GM23338 (cell line): ENCODE results near the gene MYOM3. TPM values are rescaled to one million over a fixed set of nuclear protein-coding genes. Genes with fewer than 3 reads are reported as not detected.

Experiments used
- ATAC-seq: fragments of 200-7000 bp; cut with Tn5 transposase; 3 replicates; pipeline ENCODE4 v1.9.1; 2020
- DNase-seq: peaks from one replicate; pipeline ENCODE4 v3.0.0-alpha.2; 2015; ENCODE audit warnings: low spot score
- H2AFZ ChIP-seq: fragments of 200-600 bp; sonication (generic); 2 replicates; pipeline ENCODE4 v1.8.0; 2016; ENCODE audit warnings: antibody characterized with exemption, mild to moderate bottlenecking, moderate library complexity
- H3F3A ChIP-seq: fragments of 200-600 bp; sonication (generic); replicated peaks from 2 replicates; pipeline ENCODE4 v1.8.0; 2017; ENCODE audit warnings: antibody characterized with exemption, mixed run types, low read depth
- H3K27ac ChIP-seq: fragments of 200-600 bp; sonication (generic); 2 replicates; pipeline ENCODE4 v1.6.1; 2016; ENCODE audit warnings: low read depth
- H3K27me3 ChIP-seq: fragments of 200-600 bp; sonication (generic); 2 replicates; pipeline ENCODE4 v1.8.0; 2016; ENCODE audit warnings: mild to moderate bottlenecking, mixed run types, moderate library complexity; ENCODE audit not compliant: insufficient read depth
- H3K36me3 ChIP-seq: fragments of 200-600 bp; sonication (generic); 2 replicates; pipeline ENCODE4 v1.8.0; 2016; ENCODE audit warnings: mild to moderate bottlenecking; ENCODE audit not compliant: insufficient read depth
- H3K4me1 ChIP-seq: fragments of 200-600 bp; sonication (generic); 2 replicates; pipeline ENCODE4 v1.8.0; 2016; ENCODE audit warnings: mild to moderate bottlenecking, moderate library complexity; ENCODE audit not compliant: insufficient read depth
- H3K4me2 ChIP-seq: fragments of 200-600 bp; sonication (generic); 2 replicates; pipeline ENCODE4 v1.7.1; 2017; ENCODE audit warnings: mixed run types
- H3K4me3 ChIP-seq: fragments of 200-600 bp; sonication (generic); 2 replicates; pipeline ENCODE4 v1.6.1; 2016; ENCODE audit warnings: mixed run types
- H3K79me2 ChIP-seq: fragments of 200-600 bp; sonication (generic); replicated peaks from 2 replicates; pipeline ENCODE4 v1.8.0; 2017; ENCODE audit warnings: mild to moderate bottlenecking; ENCODE audit not compliant: insufficient read depth
- H3K9me2 ChIP-seq: fragments of 200-600 bp; sonication (generic); 2 replicates; pipeline ENCODE4 v1.8.0; 2017; ENCODE audit not compliant: insufficient read depth
- H4K20me1 ChIP-seq: fragments of 200-600 bp; sonication (generic); replicated peaks from 2 replicates; pipeline ENCODE4 v1.8.0; 2017; ENCODE audit warnings: mild to moderate bottlenecking; ENCODE audit not compliant: insufficient read depth
- H3K27ac Mint-ChIP-seq: 2 replicates; pipeline ENCODE4 v1.8.0; 2020; ENCODE audit warnings: inconsistent platforms, mild to moderate bottlenecking, moderate library complexity, mixed read lengths
- H3K27me3 Mint-ChIP-seq: 3 replicates; pipeline ENCODE4 v1.8.0; 2022; ENCODE audit warnings: low read depth, mild to moderate bottlenecking, moderate library complexity, mixed read lengths, inconsistent platforms; ENCODE audit not compliant: insufficient read depth, poor library complexity
- H3K36me3 Mint-ChIP-seq: 3 replicates; pipeline ENCODE4 v1.8.0; 2021; ENCODE audit warnings: low read depth, mild to moderate bottlenecking, inconsistent platforms, moderate library complexity, mixed read lengths
- H3K4me1 Mint-ChIP-seq: 3 replicates; pipeline ENCODE4 v1.8.0; 2020; ENCODE audit warnings: mild to moderate bottlenecking, inconsistent platforms, mixed read lengths
- H3K4me3 Mint-ChIP-seq: 3 replicates; pipeline ENCODE4 v1.8.0; 2021; ENCODE audit warnings: moderate library complexity, mild to moderate bottlenecking, inconsistent platforms, mixed read lengths
- H3K9me3 Mint-ChIP-seq: 3 replicates; pipeline ENCODE4 v1.8.0; 2020; ENCODE audit warnings: moderate library complexity, mild to moderate bottlenecking, inconsistent platforms, mixed read lengths
- CREB1 ChIP-seq: fragments of 250-450 bp; sonication (Bioruptor Pico); IDR thresholded peaks from 2 replicates; pipeline ENCODE4 v1.5.0; 2020; ENCODE audit warnings: low read depth, mild to moderate bottlenecking, moderate library complexity
- CTCF ChIP-seq, 2 experiments: fragments of 200-600 bp in 1 of 2; sonication (generic) in 1 of 2; conservative IDR thresholded peaks; 2 replicates each; pipeline versions ENCODE4 v1.5.1 to v1.6.1; 2016 to 2017; ENCODE audit warnings: antibody characterized with exemption in 2 of 2, low read depth in 2 of 2, mild to moderate bottlenecking in 2 of 2, moderate library complexity in 1 of 2
- EZH2 ChIP-seq: fragments of 200-600 bp; sonication (generic); IDR thresholded peaks from one replicate; pipeline ENCODE4 v1.8.0; 2017; ENCODE audit warnings: antibody characterized with exemption, mild to moderate bottlenecking, low read depth; ENCODE audit not compliant: unreplicated experiment
- EZH2phosphoT487 ChIP-seq: fragments of 200-600 bp; sonication (generic); IDR thresholded peaks from one replicate; pipeline ENCODE4 v1.8.1; 2018; ENCODE audit warnings: antibody characterized with exemption; ENCODE audit not compliant: unreplicated experiment
- JUNB ChIP-seq: IDR thresholded peaks from one replicate; pipeline ENCODE4 v1.6.1; 2016; ENCODE audit warnings: antibody characterized with exemption; ENCODE audit not compliant: unreplicated experiment
- NANOG ChIP-seq: IDR thresholded peaks from 2 replicates; pipeline ENCODE4 v1.6.1; 2016; ENCODE audit warnings: antibody characterized with exemption, borderline replicate concordance
- POLR2AphosphoS5 ChIP-seq: IDR thresholded peaks from 2 replicates; pipeline ENCODE4 v1.6.1; 2016; ENCODE audit warnings: antibody characterized with exemption, low read depth
- STAT1 ChIP-seq: IDR thresholded peaks from one replicate; pipeline ENCODE4 v1.6.1; 2016; ENCODE audit warnings: antibody characterized with exemption; ENCODE audit not compliant: unreplicated experiment
- ZNF114 ChIP-seq: fragments of 250-450 bp; sonication (Bioruptor Pico); IDR thresholded peaks from 2 replicates; pipeline ENCODE4 v1.5.0; 2020; ENCODE audit warnings: mild to moderate bottlenecking, moderate library complexity
- ZNF331 ChIP-seq: fragments of 250-450 bp; sonication (Bioruptor Pico); IDR thresholded peaks from 2 replicates; pipeline ENCODE4 v1.5.0; 2020; ENCODE audit warnings: low read depth, mild to moderate bottlenecking, moderate library complexity
- ZNF462 ChIP-seq: fragments of 250-450 bp; sonication (Bioruptor Pico); IDR thresholded peaks from 2 replicates; pipeline ENCODE4 v1.5.0; 2020; ENCODE audit warnings: mild to moderate bottlenecking, moderate library complexity
- polyA plus RNA-seq: library from polyadenylated mRNA; unstranded; fragments of >200 nt; fragmentation: Nextera tagmentation; extraction: Ambion mirVana; gene quantifications from 2 replicates; pipeline ENCODE4 v1.2.1, GENCODE V29; 2016
- total RNA-seq: library from RNA; depleted of rRNA; stranded (reverse); fragments of >200 nt; shearing (Covaris generic); gene quantifications from 2 replicates; pipeline ENCODE4 v1.2.3, GENCODE V29; 2014
- TF ChIP-seq, protein P1 (sequence below): IDR thresholded peaks from 2 replicates; pipeline ENCODE4 v1.6.1; 2016; ENCODE audit warnings: antibody characterized with exemption
- TF ChIP-seq, protein P2 (sequence below): IDR thresholded peaks from one replicate; pipeline ENCODE4 v1.6.1; 2018; ENCODE audit warnings: antibody characterized with exemption; ENCODE audit not compliant: unreplicated experiment

The MYOM3 gene
- total and polyA plus RNA-seq, 2 experiments from 2014 or later = not detected

GRCh38 chr1:24090736-24091135 lies 21.2 kb downstream of the MYOM3 start:
- no peak for ATAC-seq
- TF ChIP-seq CTCF (conservative IDR thresholded peaks at IDR 0.05; ENCODE audit: low read depth in 2 of 2) (no peak), EZH2 (no peak), ZNF331 (CRISPR knock-in tag) (no peak), CREB1 (CRISPR knock-in tag) (no peak), POLR2AphosphoS5 (no peak), ZNF114 (CRISPR knock-in tag) (no peak), NANOG (no peak), STAT1 (no peak), EZH2phosphoT487 (no peak), JUNB (no peak), ZNF462 (CRISPR knock-in tag) (no peak)
- TF ChIP-seq, protein P1, sequence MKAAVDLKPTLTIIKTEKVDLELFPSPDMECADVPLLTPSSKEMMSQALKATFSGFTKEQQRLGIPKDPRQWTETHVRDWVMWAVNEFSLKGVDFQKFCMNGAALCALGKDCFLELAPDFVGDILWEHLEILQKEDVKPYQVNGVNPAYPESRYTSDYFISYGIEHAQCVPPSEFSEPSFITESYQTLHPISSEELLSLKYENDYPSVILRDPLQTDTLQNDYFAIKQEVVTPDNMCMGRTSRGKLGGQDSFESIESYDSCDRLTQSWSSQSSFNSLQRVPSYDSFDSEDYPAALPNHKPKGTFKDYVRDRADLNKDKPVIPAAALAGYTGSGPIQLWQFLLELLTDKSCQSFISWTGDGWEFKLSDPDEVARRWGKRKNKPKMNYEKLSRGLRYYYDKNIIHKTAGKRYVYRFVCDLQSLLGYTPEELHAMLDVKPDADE = no peak
- TF ChIP-seq, protein P2, sequence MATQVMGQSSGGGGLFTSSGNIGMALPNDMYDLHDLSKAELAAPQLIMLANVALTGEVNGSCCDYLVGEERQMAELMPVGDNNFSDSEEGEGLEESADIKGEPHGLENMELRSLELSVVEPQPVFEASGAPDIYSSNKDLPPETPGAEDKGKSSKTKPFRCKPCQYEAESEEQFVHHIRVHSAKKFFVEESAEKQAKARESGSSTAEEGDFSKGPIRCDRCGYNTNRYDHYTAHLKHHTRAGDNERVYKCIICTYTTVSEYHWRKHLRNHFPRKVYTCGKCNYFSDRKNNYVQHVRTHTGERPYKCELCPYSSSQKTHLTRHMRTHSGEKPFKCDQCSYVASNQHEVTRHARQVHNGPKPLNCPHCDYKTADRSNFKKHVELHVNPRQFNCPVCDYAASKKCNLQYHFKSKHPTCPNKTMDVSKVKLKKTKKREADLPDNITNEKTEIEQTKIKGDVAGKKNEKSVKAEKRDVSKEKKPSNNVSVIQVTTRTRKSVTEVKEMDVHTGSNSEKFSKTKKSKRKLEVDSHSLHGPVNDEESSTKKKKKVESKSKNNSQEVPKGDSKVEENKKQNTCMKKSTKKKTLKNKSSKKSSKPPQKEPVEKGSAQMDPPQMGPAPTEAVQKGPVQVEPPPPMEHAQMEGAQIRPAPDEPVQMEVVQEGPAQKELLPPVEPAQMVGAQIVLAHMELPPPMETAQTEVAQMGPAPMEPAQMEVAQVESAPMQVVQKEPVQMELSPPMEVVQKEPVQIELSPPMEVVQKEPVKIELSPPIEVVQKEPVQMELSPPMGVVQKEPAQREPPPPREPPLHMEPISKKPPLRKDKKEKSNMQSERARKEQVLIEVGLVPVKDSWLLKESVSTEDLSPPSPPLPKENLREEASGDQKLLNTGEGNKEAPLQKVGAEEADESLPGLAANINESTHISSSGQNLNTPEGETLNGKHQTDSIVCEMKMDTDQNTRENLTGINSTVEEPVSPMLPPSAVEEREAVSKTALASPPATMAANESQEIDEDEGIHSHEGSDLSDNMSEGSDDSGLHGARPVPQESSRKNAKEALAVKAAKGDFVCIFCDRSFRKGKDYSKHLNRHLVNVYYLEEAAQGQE = no peak
- no peaks in the 10 kb centered on the region for H4K20me1 ChIP-seq

More at GRCh38 chr1:24090736-24091135, 21.2 kb downstream of the MYOM3 start:
- no peaks in the 10 kb centered on the region for H3K9me3 Mint-ChIP-seq
- H3K36me3 Mint-ChIP-seq = no peaks in the 10 kb centered on the region
- H3F3A ChIP-seq = no peaks in the 10 kb centered on the region
- peaks cover 7% of the 10 kb centered on the region for H3K4me1 Mint-ChIP-seq
- no peak for DNase-seq
- H3K27ac ChIP-seq = no peak overlapping the region
- H3K4me2 ChIP-seq = no peak overlapping the region
- H3K79me2 ChIP-seq = no peaks in the 10 kb centered on the region
- no peaks in the 10 kb centered on the region for H3K4me1 ChIP-seq
- no peak overlapping the region for H2AFZ ChIP-seq
- H3K27ac Mint-ChIP-seq = no peak overlapping the region
- no peak overlapping the region for H3K4me3 ChIP-seq
- no peaks in the 10 kb centered on the region for H3K9me2 ChIP-seq
- H3K27me3 ChIP-seq = no peaks in the 10 kb centered on the region
- H3K36me3 ChIP-seq = no peaks in the 10 kb centered on the region
- no peak overlapping the region for H3K4me3 Mint-ChIP-seq
- peaks cover 7% of the 10 kb centered on the region for H3K27me3 Mint-ChIP-seq
